Measurements from ENCODE around the gene RHOXF1.
"Not testable (repeated sequence)": the region's sequence is repeated elsewhere in the genome, so short reads cannot be mapped to it uniquely, and the experiment has no call there.

GRCh38 chrX:120128306-120128846, 12.7 kb upstream of the RHOXF1 start:
- TF ChIP-seq, protein P1, sequence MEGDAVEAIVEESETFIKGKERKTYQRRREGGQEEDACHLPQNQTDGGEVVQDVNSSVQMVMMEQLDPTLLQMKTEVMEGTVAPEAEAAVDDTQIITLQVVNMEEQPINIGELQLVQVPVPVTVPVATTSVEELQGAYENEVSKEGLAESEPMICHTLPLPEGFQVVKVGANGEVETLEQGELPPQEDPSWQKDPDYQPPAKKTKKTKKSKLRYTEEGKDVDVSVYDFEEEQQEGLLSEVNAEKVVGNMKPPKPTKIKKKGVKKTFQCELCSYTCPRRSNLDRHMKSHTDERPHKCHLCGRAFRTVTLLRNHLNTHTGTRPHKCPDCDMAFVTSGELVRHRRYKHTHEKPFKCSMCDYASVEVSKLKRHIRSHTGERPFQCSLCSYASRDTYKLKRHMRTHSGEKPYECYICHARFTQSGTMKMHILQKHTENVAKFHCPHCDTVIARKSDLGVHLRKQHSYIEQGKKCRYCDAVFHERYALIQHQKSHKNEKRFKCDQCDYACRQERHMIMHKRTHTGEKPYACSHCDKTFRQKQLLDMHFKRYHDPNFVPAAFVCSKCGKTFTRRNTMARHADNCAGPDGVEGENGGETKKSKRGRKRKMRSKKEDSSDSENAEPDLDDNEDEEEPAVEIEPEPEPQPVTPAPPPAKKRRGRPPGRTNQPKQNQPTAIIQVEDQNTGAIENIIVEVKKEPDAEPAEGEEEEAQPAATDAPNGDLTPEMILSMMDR (conservative IDR thresholded peaks at IDR 0.05): not testable (repeated sequence)
- TF ChIP-seq ZFX (IDR thresholded peaks at IDR 0.05): not testable (repeated sequence)
